Activated CD4-positive, alpha-beta T cell treated with anti-CD3 and anti-CD28 coated beads, Interleukin-2, Interleukin-4, amounts not matched to agents 100 ng/mL and 50 ng/mL, durations not matched to agents 16 hours and 8 hours (primary cell): Measurements from ENCODE around the gene ZBTB47.

ENCODE experiments used
- DNase-seq: peaks from one replicate; pipeline ENCODE4 v3.0.0-alpha.2; 2020; ENCODE audit warnings: low spot score

Gene ZBTB47

DNA sequence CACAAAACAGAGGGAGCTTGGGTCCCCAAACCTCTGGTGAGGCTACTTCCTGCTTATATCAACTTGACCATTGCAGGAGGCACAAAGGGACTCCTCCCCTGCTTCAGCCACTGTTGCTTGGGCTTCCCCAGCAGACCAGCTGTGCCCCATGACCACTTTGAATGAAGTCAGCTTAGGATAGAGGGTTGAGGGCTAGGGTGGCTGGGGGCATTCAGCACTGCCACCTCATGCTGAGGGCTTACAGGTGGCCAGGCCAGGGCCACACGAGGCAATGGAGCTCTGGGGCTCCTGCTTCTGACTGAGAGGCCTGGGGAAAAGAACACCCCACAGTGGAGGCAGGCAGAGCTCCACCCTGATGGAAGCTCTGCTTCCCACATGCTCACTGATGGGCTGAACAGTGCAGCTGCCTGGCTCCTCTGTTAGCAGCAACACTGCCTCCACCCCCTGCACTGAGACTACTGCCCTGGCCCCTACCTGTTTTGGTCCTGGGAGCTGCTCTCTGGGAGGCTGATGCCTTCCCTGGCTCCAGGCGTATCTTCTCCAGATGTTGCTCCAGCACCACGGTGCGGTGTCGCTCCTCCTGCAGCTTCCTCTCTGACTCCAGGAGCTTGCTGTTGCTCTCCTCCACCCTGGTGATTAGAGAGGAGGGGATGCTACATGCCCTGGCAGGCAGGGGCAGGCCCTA, 59.3 kb downstream of the ZBTB47 start:
- DNase-seq: no peak

DNA sequence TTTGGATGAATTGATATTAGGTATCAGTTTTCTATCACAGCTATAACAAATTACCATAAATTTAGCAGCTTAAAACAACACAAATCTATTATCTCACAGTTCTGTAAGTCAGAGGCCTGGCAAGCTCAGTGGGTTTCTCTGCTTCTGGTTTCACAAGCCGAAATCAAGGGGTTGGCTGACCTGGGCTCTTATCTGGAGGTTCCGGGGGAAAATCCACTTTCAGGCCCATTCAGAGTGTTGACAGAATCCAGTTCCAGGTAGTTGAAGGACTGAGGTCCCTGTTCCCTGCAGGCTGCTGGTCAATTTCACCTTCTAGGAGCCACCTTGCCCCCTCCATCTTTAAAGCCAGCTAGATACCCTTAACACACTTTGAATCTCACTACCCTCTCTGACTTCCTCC, 60.2 kb downstream of the ZBTB47 start:
- DNase-seq: no peak

DNA sequence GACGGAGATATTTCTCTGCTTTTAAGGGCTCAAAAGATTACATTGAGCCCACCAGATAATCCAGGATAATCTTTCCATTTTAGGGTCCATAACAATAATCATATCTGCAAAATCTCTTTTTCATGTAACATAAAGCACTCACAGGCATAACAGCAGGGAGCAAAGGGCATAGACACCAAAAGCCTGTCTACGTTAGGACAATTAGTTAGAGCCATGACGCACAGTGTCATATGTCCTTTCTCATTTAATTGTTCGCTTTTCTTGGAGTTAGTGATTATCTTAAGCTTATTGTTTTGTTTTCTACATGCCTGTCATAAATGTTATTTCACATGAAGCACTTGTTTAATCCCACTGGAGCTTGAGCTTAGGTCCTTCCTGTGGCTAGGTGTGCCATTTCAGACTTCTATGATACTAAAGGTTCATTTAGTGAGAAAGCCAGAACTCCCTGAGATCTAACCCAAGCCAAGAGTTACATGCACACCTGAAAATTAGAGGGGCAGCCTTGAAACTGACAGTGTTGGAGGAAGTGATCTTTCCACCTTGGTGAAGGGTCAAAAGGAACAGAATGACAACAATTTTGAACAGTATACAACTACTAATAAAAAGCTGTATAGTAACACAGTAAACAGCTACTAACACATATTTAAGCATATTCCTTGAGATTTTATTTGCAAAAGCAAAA, 60.8 kb downstream of the ZBTB47 start:
- no peak for DNase-seq
